ENCODE measurements around the gene FCRL6. TPM values are rescaled to one million over a fixed set of nuclear protein-coding genes. Genes with fewer than 3 reads are reported as not detected.

Gene FCRL6
- total RNA-seq, 1 donor from 2014 or later: not detected

GRCh38 chr1:159798893-159799292 lies 3.3 kb upstream of the FCRL6 start:
- H3K4me3 Mint-ChIP-seq: no peak overlapping the region
- H3K36me3 Mint-ChIP-seq (ENCODE audit: low read depth): no peaks in the 10 kb centered on the region
- H3K27me3 Mint-ChIP-seq: peaks cover 28% of the 10 kb centered on the region
- peaks cover 8% of the 10 kb centered on the region for H3K4me1 Mint-ChIP-seq
- no peak for DNase-seq
- intact Hi-C loops (cut with micrococcal nuclease): loop anchor here (1.0 to 2.0 kb wide), 5 partner anchors 18 to 207 kb away; partner anchors contain the start of gene DUSP23
- ATAC-seq (ENCODE audit: low read depth): no peak
- no peak overlapping the region for H3K27ac Mint-ChIP-seq
- no peak for TF ChIP-seq CTCF (IDR thresholded peaks at IDR 0.05)
- POLR2A ChIA-PET: interaction anchor here (1.0 kb wide), 1 partner anchor 126 kb away, joined by 3 read pairs; the partner anchor contains the start of gene TAGLN2
- CTCF ChIA-PET: interaction anchor here (0.6 to 9.5 kb wide), 19 partner anchors 12 to 586 kb away, joined by 3 to 176 read pairs (median 4); partner anchors contain the start of genes DUSP23 and IGSF9
- no peaks in the 10 kb centered on the region for H3K9me3 Mint-ChIP-seq

GRCh38 chr1:159799446-159799985 lies 2.6 kb upstream of the FCRL6 start:
- TF ChIP-seq CTCF (IDR thresholded peaks at IDR 0.05): no peak
- DNase-seq (no peak), ATAC-seq (ENCODE audit: low read depth) (no peak)
- H3K27ac Mint-ChIP-seq: no peak overlapping the region
- no peaks in the 10 kb centered on the region for H3K9me3 Mint-ChIP-seq
- H3K36me3 Mint-ChIP-seq (ENCODE audit: low read depth): no peaks in the 10 kb centered on the region
- peaks cover 33% of the 10 kb centered on the region for H3K27me3 Mint-ChIP-seq
- ChIA-PET POLR2A (interaction anchor here (1.0 kb wide), 1 partner anchor 126 kb away, joined by 3 read pairs; the partner anchor contains the start of gene TAGLN2), CTCF (interaction anchor here (0.6 to 9.5 kb wide), 20 partner anchors 12 to 587 kb away, joined by 3 to 176 read pairs (median 3); partner anchors contain the start of genes IGSF9 and SLAMF8)
- H3K4me1 Mint-ChIP-seq: peaks cover 8% of the 10 kb centered on the region
- H3K4me3 Mint-ChIP-seq: no peak overlapping the region
- intact Hi-C loops (cut with micrococcal nuclease): loop anchor here (1.0 to 2.0 kb wide), 3 partner anchors 19 to 137 kb away; partner anchors contain the start of gene DUSP23

- Mint-ChIP-seq H3K27me3 (peaks cover 40% of the 10 kb centered on the region), H3K4me3 (no peak overlapping the region), H3K36me3 (ENCODE audit: low read depth) (no peaks in the 10 kb centered on the region), H3K9me3 (no peaks in the 10 kb centered on the region), H3K27ac (no peak overlapping the region), H3K4me1 (peaks cover 8% of the 10 kb centered on the region)
- no peak for ATAC-seq (ENCODE audit: low read depth)
- ChIA-PET POLR2A (interaction anchor here (0.6 kb wide), 1 partner anchor 90 kb away, joined by 5 read pairs; no protein-coding TSS in a partner anchor), CTCF (interaction anchor here (0.7 to 9.5 kb wide), 7 partner anchors 14 to 207 kb away, joined by 3 to 176 read pairs (median 3); partner anchors contain the start of gene SLAMF8)
- no peak for TF ChIP-seq CTCF (IDR thresholded peaks at IDR 0.05)
- intact Hi-C loops (cut with micrococcal nuclease): no loop called here
- DNase-seq: no peak
Measured at GRCh38 chr1:159800177-159800930, 1.8 kb upstream of the FCRL6 start.

GRCh38 chr1:159803956-159804689 lies 2.0 kb downstream of the FCRL6 start:
- no peak for TF ChIP-seq CTCF (IDR thresholded peaks at IDR 0.05)
- H3K27ac Mint-ChIP-seq: no peak overlapping the region
- no peak for ATAC-seq (ENCODE audit: low read depth)
- peaks cover 8% of the 10 kb centered on the region for H3K4me1 Mint-ChIP-seq
- no peaks in the 10 kb centered on the region for H3K36me3 Mint-ChIP-seq (ENCODE audit: low read depth)
- H3K9me3 Mint-ChIP-seq: no peaks in the 10 kb centered on the region
- H3K27me3 Mint-ChIP-seq: peaks cover 62% of the 10 kb centered on the region
- ChIA-PET POLR2A (no interaction called here), CTCF (interaction anchor here (9.5 kb wide), 1 partner anchor 88 kb away, joined by 176 read pairs; no protein-coding TSS in a partner anchor)
- no peak overlapping the region for H3K4me3 Mint-ChIP-seq
- DNase-seq: no peak
- intact Hi-C loops (cut with micrococcal nuclease): no loop called here

All from activated B cell treated with CpG ODN at 0.5 μM for 24 hours (primary cell).